GM19193 (cell line): ENCODE data around the gene PTER.

Source experiments
- POLR2A ChIP-seq: IDR thresholded peaks from 4 replicates; pipeline ENCODE4 v1.6.1; 2011; ENCODE audit not compliant: insufficient read depth, insufficient read length; ENCODE audit errors: extremely low read depth

The PTER gene

DNA sequence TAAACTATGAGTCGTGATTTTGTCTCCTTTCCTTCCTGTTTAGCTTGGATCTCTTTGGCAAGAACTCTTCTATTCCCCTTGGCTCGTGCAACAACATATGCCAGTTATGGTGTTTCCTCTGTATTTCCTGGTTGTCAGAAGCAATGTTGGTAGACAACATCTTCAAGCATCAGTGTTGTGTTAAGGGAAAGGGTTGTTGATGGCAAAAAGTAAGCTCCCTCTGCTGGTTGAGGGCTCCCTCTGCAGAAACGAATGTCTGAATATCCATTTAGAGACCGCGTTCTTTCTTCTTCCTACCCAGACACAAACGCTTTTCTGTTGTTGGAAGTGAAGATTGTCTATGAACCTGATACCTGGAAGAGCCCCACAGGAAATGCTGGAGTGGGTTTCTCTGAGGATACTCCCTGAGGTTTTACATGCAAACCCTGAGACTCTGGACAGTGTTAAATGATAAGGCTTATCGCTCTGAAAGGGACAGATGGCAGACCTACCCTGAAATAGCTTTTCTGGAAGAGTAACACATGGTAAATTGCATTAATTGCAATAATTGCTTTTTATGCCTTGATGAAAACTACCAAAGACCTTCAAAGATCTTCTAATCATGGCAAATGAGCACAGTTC lies 108.4 kb downstream of the PTER start:
- no peak for TF ChIP-seq POLR2A

DNA sequence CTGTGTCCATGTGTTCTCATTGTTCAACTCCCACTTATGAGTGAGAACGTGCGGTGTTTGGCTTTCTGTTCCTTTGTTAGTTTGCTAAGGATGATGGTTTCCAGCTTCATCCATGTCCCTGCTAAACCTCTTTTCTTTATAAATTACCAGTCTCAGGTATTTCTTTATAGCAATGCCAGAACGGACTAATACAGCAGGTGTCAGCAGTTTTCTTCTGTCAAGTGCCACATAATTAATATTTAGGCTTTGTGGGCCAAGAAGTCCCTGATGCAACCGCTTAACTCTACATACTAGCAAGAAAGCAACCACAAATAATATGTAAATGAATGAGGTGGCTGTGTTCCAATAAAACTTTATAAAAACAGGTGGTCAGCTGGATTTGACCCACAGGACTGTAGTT lies 111.2 kb downstream of the PTER start:
- no peak for TF ChIP-seq POLR2A

DNA sequence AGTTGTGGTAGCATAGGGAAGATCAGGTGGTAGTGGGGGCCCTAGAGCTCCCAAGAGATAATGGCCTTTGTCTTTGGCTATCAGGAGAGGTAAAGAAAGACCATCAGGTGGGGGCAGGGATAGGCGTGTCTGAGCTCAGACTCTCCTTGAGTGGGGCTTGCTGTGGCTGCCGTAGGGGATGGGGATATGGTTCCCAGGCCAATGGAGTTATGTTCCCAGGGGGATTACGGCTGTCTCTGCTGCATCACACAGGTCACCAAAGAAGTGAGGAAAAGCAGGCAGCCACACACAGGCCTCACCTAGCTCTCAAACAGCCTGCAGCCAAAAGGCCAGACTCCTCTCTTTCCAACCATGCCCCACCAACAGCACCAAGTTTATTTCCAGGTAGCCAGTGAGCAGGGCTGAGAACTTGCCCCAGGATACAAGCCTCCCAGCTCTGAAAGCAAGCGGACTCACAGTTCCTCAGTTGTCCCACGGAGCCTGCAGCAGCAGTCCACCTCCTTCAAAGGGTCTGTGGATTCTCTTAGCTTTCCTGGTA lies 122.5 kb downstream of the PTER start:
- no peak for TF ChIP-seq POLR2A

DNA sequence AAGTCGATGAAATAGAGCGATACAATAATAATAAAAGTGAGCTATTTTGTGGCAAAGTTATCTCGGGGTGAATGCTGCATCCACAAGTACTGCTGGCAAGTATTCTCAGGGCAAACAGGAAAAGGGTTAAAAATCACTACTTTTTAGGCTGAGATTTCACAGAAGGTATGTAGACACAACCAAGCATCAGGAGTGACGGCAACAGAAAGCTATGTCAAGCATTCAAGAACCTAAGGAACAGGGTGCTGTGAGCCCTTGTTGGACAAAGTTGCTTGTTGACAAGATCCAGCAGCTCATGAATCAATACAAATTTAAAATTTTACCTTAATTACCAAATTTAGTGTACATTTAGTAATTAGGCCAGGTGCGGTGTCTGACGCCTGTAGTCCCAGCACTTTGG lies 126.1 kb downstream of the PTER start:
- TF ChIP-seq POLR2A: no peak
